PFSK-1 (cell line): ENCODE results near the gene MYH10.

Experiments
- FOXP2 ChIP-seq: optimal IDR thresholded peaks from 2 replicates; pipeline ENCODE3; 2011; ENCODE audit warnings: borderline replicate concordance, control low read depth, inconsistent platforms; ENCODE audit not compliant: insufficient read depth; ENCODE audit errors: extremely low read length, extremely low read depth
- TAF1 ChIP-seq: IDR thresholded peaks from 2 replicates; pipeline ENCODE4 v1.6.1; 2012; ENCODE audit warnings: low read length, control low read depth, borderline replicate concordance; ENCODE audit not compliant: insufficient read depth

DNA sequence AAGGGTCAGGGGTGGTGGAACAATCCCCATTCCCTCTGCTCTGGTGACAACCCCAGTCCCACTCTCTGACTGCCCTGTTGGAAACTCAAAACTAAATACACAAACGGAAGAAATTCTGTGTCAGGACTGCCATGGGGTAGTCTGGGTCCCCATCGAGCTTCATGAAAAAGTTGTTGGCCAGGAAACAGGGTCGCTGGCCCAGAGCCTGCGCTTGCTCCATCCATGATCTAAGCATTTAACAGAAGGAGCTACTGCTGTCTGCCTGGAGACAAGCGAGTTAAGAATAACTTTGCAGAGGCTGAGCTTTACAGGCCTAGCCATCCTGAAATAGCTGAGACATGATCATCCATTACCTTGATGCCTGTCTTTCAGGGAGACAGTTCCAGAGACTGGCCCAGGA lies 32.4 kb upstream of the MYH10 start:
- TF ChIP-seq TAF1 (no peak), FOXP2 (no peak)
